NCI-H526 treated with DMSO at 0.1 percent for 48 hours (cell line): ENCODE results near the gene EPS8.
"Not testable (repeated sequence)": the region's sequence is repeated elsewhere in the genome, so short reads cannot be mapped to it uniquely, and the experiment has no call there.

Experiments used
- DNase-seq: peaks from one replicate; lab custom pipeline; 2025; lab: John Stamatoyannopoulos, UW

The EPS8 gene

GRCh38 chr12:15756822-15757221 lies 32.4 kb downstream of the EPS8 start:
- DNase-seq: no peak

GRCh38 chr12:15754233-15754632 lies 35.0 kb downstream of the EPS8 start:
- no peak for DNase-seq

GRCh38 chr12:15752785-15753184 lies 36.4 kb downstream of the EPS8 start:
- DNase-seq: no peak

GRCh38 chr12:15751741-15752140 lies 37.4 kb downstream of the EPS8 start:
- DNase-seq: no peak

GRCh38 chr12:15749937-15750336 lies 39.3 kb downstream of the EPS8 start:
- no peak for DNase-seq

- not testable (repeated sequence) for DNase-seq
These were observed 47.3 kb downstream of the EPS8 start for GRCh38 chr12:15741870-15742269.

- DNase-seq: no peak
These were observed 48.1 kb downstream of the EPS8 start for GRCh38 chr12:15741082-15741481.

- not testable (repeated sequence) for DNase-seq
These were observed 48.8 kb downstream of the EPS8 start for GRCh38 chr12:15740389-15740788.

- DNase-seq: no peak
These were observed 50.7 kb downstream of the EPS8 start for GRCh38 chr12:15738438-15739015.

- DNase-seq: no peak
These were observed 53.2 kb downstream of the EPS8 start for GRCh38 chr12:15735837-15736615.

- no peak for DNase-seq
These were observed 56.1 kb downstream of the EPS8 start for GRCh38 chr12:15733136-15733535.

- DNase-seq: no peak
These were observed 56.7 kb downstream of the EPS8 start for GRCh38 chr12:15732341-15733061.

- DNase-seq: no peak
These were observed 57.2 kb downstream of the EPS8 start for GRCh38 chr12:15731940-15732339.

GRCh38 chr12:15729097-15729496 lies 60.1 kb downstream of the EPS8 start:
- DNase-seq: no peak

GRCh38 chr12:15728118-15728598 lies 61.0 kb downstream of the EPS8 start:
- no peak for DNase-seq

- no peak for DNase-seq
These were observed 62.4 kb downstream of the EPS8 start for GRCh38 chr12:15726878-15727150.

GRCh38 chr12:15726027-15726877 lies 62.9 kb downstream of the EPS8 start:
- DNase-seq: no peak

GRCh38 chr12:15722951-15723350 lies 66.2 kb downstream of the EPS8 start:
- DNase-seq: no peak

GRCh38 chr12:15721316-15722115 lies 67.7 kb downstream of the EPS8 start:
- no peak for DNase-seq

GRCh38 chr12:15720295-15720694 lies 68.9 kb downstream of the EPS8 start:
- DNase-seq: no peak

GRCh38 chr12:15719230-15719629 lies 70.0 kb downstream of the EPS8 start:
- no peak for DNase-seq
